ENCODE data around the gene USF3.
"Not testable (repeated sequence)": the region's sequence is repeated elsewhere in the genome, so short reads cannot be mapped to it uniquely, and the experiment has no call there.

USF3 gene

DNA sequence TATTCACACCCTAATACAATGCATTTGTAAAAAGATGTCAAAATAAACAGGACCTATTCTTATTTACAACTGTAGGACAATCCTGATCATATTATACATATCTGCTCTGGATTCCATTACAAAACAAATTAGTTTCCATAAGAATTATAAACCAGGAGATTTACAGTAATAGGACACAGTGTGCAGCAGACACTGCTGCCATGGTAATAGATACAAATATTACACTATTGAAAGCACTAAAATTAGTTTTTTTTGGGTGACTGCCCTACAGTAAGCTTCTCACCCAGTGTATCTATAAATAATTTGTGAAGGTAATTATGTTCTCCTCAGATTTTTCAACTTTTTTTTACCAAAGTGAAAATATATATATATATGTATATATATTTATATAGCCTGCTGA lies 47.9 kb downstream of the USF3 start:
- DNase-seq, result no peak

- DNase-seq, result no peak
These were observed 52.9 kb downstream of the USF3 start for GRCh38 chr3:113643583-113643982.

- DNase-seq, result no peak
These were observed 57.5 kb downstream of the USF3 start for GRCh38 chr3:113638910-113639309.

- no peak for DNase-seq
These were observed 58.7 kb downstream of the USF3 start for GRCh38 chr3:113637756-113638155.

- not testable (repeated sequence) for DNase-seq
These were observed 60.4 kb downstream of the USF3 start for GRCh38 chr3:113636034-113636433.

GRCh38 chr3:113634782-113635474 lies 61.5 kb downstream of the USF3 start:
- no peak for DNase-seq

- no peak for DNase-seq
These were observed 64.9 kb downstream of the USF3 start for GRCh38 chr3:113631573-113631972.

DNA sequence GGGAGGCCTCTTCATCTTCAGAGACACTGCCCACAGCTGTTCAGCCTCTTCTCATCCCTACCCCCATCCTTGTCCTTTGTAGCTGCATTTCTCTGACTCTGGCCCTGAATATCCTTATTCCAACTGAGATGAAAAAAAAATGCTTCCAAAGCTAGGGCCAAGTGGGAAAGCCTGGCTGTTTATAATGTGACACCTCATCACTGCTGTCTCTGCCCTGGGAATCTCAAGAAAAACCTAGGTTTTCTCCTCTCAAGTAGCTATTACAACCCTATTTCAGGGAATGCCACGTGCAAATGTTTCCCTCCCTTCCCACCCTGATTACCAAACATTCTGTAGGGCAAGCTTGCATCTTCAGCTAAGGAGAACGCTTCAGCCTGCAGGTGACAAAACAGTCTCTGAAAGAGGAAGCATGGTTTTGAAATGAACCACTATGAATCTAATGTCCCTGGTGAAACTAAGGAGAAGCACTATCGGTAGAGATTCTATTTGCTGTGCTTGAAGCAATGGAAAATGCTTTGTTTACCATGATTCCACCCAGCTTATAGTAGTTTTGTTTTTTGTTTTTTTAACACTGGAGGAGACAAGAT lies 65.4 kb downstream of the USF3 start:
- no peak for DNase-seq

DNA sequence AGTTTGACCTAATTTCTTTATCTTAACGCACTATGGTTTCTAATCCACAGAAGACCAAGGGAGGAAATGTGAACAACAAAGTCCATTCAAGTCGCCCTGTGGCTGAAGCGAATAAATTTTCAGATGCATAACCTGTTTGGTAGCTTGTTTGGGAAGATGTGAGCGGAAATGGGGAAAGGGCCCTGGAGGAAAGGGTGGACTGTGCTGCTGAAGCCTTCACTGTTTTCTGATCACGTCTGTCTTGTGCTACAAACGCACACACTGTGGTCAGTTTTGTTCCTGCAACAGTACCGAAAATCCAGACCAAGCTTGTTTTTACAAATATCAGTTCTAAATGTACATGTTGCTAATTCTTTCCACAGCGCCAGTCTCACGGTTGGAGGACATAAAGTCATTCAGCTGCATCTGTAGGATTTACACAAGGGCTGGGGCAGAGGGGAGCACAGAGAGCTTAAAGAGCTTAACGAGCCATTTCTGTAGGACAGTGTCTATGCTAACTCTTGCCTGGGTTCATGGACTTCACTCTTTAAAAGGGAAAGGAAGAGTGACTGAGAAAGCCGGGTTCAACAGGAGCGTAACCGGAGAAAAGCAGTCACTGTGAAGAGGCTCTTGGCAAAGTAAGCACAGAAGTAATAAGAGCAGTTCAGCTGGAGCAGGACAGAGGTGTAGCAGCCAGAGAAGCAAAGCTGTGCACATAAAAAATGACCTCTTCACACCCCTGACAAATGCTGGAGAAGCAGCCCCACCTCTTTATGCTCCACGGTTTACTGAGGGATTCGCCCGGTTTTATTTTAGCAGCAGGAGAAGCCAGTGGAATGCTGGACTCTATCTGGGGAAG lies 66.6 kb downstream of the USF3 start:
- DNase-seq, result no peak

DNA sequence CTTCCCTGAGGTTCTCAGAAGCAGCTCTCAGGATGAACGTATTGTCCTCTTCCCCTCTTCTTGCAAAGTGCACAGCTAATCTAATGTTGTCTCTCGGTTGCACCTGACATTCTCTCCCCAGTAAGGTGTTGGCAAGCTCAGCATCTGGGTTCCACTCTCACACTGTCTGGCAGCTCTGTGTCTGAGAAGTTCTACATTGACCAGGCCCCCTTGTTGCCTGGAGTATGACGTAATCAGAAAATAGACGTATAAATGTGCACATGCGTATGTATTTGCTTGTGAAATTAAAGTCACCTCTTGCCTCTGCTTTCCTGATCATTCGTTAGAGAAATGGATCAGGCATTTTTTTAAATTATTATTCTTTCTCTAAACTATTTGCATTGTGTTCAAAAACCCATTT lies 67.7 kb downstream of the USF3 start:
- no peak for DNase-seq

DNA sequence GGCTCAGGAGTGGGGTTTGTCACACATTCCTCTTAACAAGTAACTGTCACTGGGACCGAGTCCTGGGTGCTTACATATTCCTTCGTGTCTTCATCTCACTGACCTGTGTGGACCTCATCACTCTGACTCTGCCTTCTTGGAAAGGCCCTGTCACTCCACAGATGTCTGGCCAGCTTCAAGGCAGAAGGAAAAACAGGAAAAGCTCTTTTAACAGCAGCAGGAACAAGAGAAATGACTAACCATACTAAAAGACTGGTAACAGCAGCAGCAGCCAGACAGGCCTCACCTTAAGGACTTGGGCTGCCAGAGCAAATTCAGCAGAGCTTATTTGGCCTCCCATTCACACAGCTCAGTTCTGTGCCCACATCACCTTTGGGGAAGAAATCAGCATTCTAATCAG lies 68.1 kb downstream of the USF3 start:
- no peak for DNase-seq

- DNase-seq, result peak; percentile 20
These were observed 69.7 kb downstream of the USF3 start for GRCh38 chr3:113626503-113627371.

- no peak for DNase-seq
These were observed 70.6 kb downstream of the USF3 start for GRCh38 chr3:113625834-113626233.

- no peak for DNase-seq
These were observed 72.6 kb downstream of the USF3 start for GRCh38 chr3:113623811-113624210.

DNA sequence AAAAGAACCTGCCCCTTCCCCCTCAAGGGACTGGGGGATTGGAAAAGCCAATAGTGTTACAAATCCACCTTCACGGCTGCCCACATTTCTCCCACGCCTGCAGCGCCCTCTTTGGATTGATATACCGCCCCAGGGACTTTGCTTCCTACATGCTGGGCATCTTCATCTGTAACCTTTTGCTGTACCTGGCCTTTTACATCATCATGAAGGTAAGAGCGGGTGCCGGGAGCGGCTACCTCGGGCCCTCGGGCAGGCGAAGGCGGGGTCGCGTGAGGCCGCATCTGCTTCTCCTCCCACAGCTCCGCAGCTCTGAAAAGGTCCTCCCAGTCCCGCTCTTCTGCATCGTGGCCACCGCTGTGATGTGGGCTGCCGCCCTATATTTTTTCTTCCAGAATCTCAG lies 73.1 kb downstream of the USF3 start:
- DNase-seq, result no peak

GRCh38 chr3:113620091-113620490 lies 76.4 kb downstream of the USF3 start:
- no peak for DNase-seq

- DNase-seq, result no peak
These were observed 78.7 kb downstream of the USF3 start for GRCh38 chr3:113617726-113618125.

- DNase-seq, result no peak
These were observed 80.5 kb downstream of the USF3 start for GRCh38 chr3:113615976-113616375.

- DNase-seq, result no peak
These were observed 82.0 kb downstream of the USF3 start for GRCh38 chr3:113614402-113614801.

GRCh38 chr3:113607219-113607596 lies 89.2 kb downstream of the USF3 start:
- no peak for DNase-seq

DNA sequence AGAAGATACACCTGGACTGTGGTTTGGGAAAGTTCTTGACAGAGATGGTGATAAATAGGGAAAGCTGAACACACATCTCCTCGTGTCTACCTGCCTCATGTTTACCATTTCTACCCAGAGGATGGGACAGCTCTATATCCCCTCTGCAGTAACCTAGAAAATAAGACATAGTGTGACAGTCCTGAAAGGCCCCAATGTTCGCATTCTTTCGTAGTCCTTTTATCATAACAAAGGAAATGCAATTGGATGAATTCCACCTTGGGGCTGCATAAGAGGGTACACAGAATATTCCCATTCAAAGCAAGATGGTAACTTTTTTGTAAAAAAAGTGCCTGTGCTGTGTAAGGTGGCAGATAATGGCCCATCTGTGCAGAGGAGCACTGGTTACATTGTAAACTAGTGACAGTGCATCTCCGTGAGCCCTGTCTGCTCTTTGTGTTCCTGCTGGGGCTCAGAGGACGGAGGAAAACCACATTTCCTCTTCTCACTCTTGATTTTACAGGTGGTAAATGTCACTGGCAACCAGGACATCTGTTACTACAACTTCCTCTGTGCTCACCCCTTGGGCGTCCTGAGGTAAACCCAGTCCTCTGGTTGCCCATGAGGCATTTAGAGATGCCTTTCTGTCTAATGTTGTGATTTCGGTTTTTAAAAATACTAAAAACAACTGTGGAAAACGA lies 89.8 kb downstream of the USF3 start:
- peak; percentile 53 for DNase-seq

GRCh38 chr3:113602836-113603235 lies 93.6 kb downstream of the USF3 start:
- no peak for DNase-seq

GRCh38 chr3:113602256-113602655 lies 94.2 kb downstream of the USF3 start:
- DNase-seq, result no peak
